Suprapubic skin (tissue), 4 donors: Measurements from ENCODE around the gene TCP10L. TPM values are rescaled to one million over a fixed set of nuclear protein-coding genes. Genes with fewer than 3 reads are reported as not detected.

Experiments used
- DNase-seq, 2 donors: peaks; one replicate each; pipeline ENCODE4 v3.0.0-alpha.2; 2019; ENCODE audit warnings: low spot score in 2 of 2
- H3K27ac ChIP-seq: fragments of 200-600 bp; sonication (generic); one replicate; pipeline ENCODE4 v1.5.1; 2019
- H3K27me3 ChIP-seq: fragments of 200-600 bp; sonication (generic); one replicate; pipeline ENCODE4 v1.5.1; 2019
- H3K36me3 ChIP-seq: fragments of 200-600 bp; sonication (generic); one replicate; pipeline ENCODE4 v1.5.1; 2019
- H3K4me1 ChIP-seq: fragments of 200-600 bp; sonication (generic); one replicate; pipeline ENCODE4 v1.5.1; 2019
- H3K4me3 ChIP-seq: fragments of 200-600 bp; sonication (generic); one replicate; pipeline ENCODE4 v1.5.1; 2019; ENCODE audit warnings: mild to moderate bottlenecking
- H3K9me3 ChIP-seq: fragments of 200-600 bp; sonication (generic); one replicate; pipeline ENCODE4 v1.5.1; 2019
- EP300 ChIP-seq: sonication (generic); formaldehyde crosslinking; IDR thresholded peaks from one replicate; pipeline ENCODE4 v1.6.1; 2017; ENCODE audit warnings: antibody characterized with exemption
- POLR2A ChIP-seq, 2 donors: fragments of 450-650 bp; IDR thresholded peaks; one replicate each; pipeline ENCODE4 v1.6.1; 2017; ENCODE audit warnings: antibody characterized with exemption in 2 of 2, mild to moderate bottlenecking in 2 of 2, moderate library complexity in 2 of 2
- POLR2AphosphoS5 ChIP-seq, 3 donors: sonication (generic); formaldehyde crosslinking; IDR thresholded peaks; one replicate each; pipeline ENCODE4 v1.6.1; 2017; ENCODE audit warnings: antibody characterized with exemption in 3 of 3
- WGBS: methylation state at CpG from one replicate; pipeline ENCODE4 v1.1.5; 2018; 5-methylcytosine and 5-hydroxymethylcytosine counted together
- total RNA-seq, 4 donors: library from RNA; depleted of rRNA; stranded (reverse); fragments of >200 nt; gene quantifications; one replicate each; pipeline ENCODE4 v1.1.0, GENCODE V29; 2016
- TF ChIP-seq, protein P1 (sequence below), 2 donors: fragments of 200-600 bp in 1 of 2; fragments of 450-650 bp in 1 of 2; sonication (generic) in 1 of 2; IDR thresholded peaks; one replicate each; pipeline ENCODE4 v1.5.1; 2016 to 2019; ENCODE audit warnings: antibody characterized with exemption in 2 of 2, mild to moderate bottlenecking in 1 of 2, moderate library complexity in 1 of 2

TCP10L gene
- total RNA-seq, 4 donors from 2014 or later: 2.2 TPM; not detected in 3

DNA sequence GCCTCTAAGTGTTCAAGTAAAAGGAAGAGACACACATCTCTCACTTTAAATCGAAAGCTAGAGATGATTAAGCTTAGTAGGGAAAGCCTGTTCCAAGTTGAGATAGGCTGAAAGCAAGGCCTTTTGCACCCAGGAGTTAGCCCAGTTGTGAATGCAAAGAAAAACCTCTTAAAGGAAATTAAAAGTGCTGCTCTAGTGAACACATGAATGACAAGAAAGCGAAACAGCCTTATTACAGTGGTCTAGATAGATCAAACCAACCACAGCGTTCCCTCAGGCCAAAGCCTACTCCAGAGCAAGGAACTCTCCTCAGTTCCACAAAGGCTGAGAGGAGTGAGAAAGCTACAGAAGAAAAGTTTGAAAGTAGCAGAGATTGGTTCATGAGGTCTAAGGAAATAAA lies 14.9 kb downstream of the TCP10L start:
- Histone ChIP-seq H3K27me3 (peaks cover 2% of the 10 kb centered on the region), H3K4me3 (no peak overlapping the region), H3K9me3 (no peaks in the 10 kb centered on the region), H3K4me1 (peaks cover 23% of the 10 kb centered on the region), H3K36me3 (no peaks in the 10 kb centered on the region), H3K27ac (no peak overlapping the region)
- TF ChIP-seq POLR2AphosphoS5 (IDR thresholded peaks at IDR 0.05): no peak
- TF ChIP-seq, protein P1, sequence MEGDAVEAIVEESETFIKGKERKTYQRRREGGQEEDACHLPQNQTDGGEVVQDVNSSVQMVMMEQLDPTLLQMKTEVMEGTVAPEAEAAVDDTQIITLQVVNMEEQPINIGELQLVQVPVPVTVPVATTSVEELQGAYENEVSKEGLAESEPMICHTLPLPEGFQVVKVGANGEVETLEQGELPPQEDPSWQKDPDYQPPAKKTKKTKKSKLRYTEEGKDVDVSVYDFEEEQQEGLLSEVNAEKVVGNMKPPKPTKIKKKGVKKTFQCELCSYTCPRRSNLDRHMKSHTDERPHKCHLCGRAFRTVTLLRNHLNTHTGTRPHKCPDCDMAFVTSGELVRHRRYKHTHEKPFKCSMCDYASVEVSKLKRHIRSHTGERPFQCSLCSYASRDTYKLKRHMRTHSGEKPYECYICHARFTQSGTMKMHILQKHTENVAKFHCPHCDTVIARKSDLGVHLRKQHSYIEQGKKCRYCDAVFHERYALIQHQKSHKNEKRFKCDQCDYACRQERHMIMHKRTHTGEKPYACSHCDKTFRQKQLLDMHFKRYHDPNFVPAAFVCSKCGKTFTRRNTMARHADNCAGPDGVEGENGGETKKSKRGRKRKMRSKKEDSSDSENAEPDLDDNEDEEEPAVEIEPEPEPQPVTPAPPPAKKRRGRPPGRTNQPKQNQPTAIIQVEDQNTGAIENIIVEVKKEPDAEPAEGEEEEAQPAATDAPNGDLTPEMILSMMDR (IDR thresholded peaks at IDR 0.05): no peak
- TF ChIP-seq POLR2A (IDR thresholded peaks at IDR 0.05): no peak
- TF ChIP-seq EP300: no peak
- no peak for DNase-seq
- WGBS: 89% methylated on average over 3 of the region's 3 CpGs

DNA sequence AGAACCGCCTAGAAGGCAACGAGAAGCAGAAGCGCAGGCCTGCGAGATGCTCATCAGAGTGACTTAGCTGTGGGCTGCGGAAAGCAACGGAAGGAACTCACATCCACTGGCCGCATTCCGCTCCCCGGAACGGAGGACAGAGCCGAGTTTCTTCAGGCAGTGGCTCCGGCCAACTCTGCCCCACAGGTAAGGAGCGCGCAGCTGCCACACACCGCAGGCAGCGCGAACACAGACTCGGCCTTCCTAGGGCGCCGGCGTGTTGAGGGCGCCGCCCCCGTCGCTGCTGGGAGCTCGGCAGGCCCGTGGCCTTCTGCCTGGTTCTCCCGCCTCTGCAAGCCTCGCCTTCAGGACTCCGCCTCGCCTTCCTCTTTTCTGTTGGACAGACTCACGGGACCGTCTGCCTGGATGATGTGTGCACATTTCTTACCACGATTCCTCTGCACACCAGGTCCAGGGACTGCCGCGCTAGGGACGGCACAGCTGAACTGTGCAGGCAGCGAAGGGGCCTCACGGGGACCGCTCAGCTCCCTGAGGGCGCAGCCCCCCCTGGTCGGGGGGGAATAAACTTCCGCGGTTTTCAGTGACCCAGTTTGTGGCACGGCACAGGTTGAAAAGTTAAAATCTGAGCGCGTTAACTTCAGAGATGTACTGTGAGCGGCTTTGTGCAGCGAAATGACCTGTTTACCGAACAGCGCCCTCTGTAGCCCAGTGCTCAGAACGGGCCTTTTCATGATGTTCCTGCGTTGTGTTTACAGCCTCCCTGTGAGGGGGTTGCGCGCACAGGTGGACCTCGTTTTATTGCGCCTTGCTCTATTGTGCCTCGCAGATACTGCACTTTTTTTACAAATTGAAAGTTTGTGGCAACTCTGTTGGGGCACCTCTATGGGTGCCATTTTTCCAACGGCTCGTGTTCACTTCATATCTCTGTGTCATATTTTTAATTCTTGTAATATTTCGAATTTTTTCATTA lies 15.8 kb downstream of the TCP10L start:
- Histone ChIP-seq H3K9me3 (no peaks in the 10 kb centered on the region), H3K27me3 (peaks cover 2% of the 10 kb centered on the region), H3K4me3 (peak overlapping the region; percentile 55), H3K4me1 (peaks cover 23% of the 10 kb centered on the region), H3K27ac (peak overlapping the region; percentile 83), H3K36me3 (no peaks in the 10 kb centered on the region)
- DNase-seq: peak; percentile 84 to 90
- 5% methylated on average over 45 of the region's 61 CpGs for WGBS
- TF ChIP-seq EP300: no peak
- TF ChIP-seq POLR2AphosphoS5 (IDR thresholded peaks at IDR 0.05): no peak
- TF ChIP-seq POLR2A (IDR thresholded peaks at IDR 0.05): peak in 1 of 2 donors; percentile 4
- TF ChIP-seq, protein P1 (IDR thresholded peaks at IDR 0.05): peak; percentile 66 to 72

DNA sequence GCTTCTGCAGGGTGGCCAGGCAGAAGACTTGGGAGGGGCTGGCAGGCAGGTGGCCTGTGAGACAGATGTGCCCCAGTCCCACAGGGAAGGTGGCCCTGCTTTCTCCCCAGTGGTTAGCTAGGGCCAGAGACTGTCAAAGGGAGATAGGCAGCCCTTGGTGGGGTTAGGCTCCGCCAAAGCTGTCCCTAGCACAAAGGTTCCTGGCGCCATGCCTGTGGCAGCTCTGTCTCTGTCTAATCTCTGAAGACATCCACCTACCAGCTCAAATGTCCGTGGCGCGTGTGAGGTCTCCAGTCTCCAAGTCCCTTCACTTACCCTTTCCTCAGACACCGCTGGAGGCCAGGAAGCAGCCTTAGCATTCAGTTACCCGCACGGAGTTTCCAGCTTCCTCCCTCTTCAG lies 17.7 kb downstream of the TCP10L start:
- H3K27ac ChIP-seq: no peak overlapping the region
- H3K4me3 ChIP-seq: no peak overlapping the region
- DNase-seq: no peak
- no peaks in the 10 kb centered on the region for H3K9me3 ChIP-seq
- no peaks in the 10 kb centered on the region for H3K36me3 ChIP-seq
- TF ChIP-seq, protein P1 (IDR thresholded peaks at IDR 0.05): no peak
- no peak for TF ChIP-seq POLR2AphosphoS5 (IDR thresholded peaks at IDR 0.05)
- no peak for TF ChIP-seq POLR2A (IDR thresholded peaks at IDR 0.05)
- no peak for TF ChIP-seq EP300
- no peaks in the 10 kb centered on the region for H3K27me3 ChIP-seq
- WGBS: 94% methylated on average over 7 of the region's 8 CpGs
- H3K4me1 ChIP-seq: peaks cover 18% of the 10 kb centered on the region

DNA sequence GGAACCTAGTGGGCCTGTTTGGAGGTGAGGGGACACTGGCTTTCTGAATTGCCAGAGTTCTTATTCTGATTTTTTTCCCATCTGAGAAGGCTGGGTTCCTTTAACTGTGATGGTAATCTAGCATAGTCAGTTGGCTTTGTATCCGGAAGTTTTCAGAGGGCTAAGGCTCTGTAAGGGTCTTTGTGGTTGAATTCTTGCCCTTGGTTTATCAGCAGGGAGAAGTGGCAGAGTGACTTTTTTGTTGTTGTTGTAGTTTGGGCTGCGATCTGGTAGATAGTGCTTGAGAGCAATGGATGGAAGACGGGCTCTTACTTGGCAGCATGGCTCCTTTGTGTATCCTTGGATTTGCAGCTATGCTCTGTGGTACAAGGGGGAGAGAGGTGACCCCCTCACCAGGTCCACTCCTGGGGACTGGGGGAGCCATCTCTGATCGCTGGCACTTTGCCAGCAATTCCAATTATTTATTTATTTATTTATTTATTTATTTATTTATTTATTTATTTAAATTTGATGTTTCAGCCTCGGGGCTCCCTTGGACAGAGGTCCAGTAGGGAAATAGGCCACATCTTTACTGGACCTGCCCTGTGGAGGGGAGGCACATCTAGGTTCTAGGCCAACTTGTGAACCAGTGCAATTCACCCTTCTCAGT lies 18.5 kb downstream of the TCP10L start:
- Histone ChIP-seq H3K36me3 (no peaks in the 10 kb centered on the region), H3K4me3 (no peak overlapping the region), H3K4me1 (peaks cover 23% of the 10 kb centered on the region), H3K27me3 (no peaks in the 10 kb centered on the region), H3K9me3 (no peaks in the 10 kb centered on the region), H3K27ac (no peak overlapping the region)
- TF ChIP-seq POLR2A (IDR thresholded peaks at IDR 0.05): no peak
- no peak for TF ChIP-seq EP300
- TF ChIP-seq, protein P1 (IDR thresholded peaks at IDR 0.05): no peak
- no peak for TF ChIP-seq POLR2AphosphoS5 (IDR thresholded peaks at IDR 0.05)
- no peak for DNase-seq
- 81% methylated on average over 5 of the region's 5 CpGs for WGBS
